Lung (tissue), 12 donors: ENCODE measurements around the gene PAPLN. TPM values are rescaled to one million over a fixed set of nuclear protein-coding genes. Genes with fewer than 3 reads are reported as not detected.

Source experiments
- ATAC-seq: fragments of 200-7000 bp; cut with Tn5 transposase; one replicate; pipeline ENCODE4 v1.9.1; 2020; ENCODE audit warnings: moderate number of reproducible peaks; ENCODE audit not compliant: insufficient read depth, low FRiP score
- DNase-seq, 3 donors: peaks; one replicate each; pipeline ENCODE4 v3.0.0-alpha.2; 2013 to 2017
- H3K27ac ChIP-seq, 2 donors: one replicate each; pipeline ENCODE4 v1.5.1; 2013; ENCODE audit warnings: mild to moderate bottlenecking in 2 of 2, moderate library complexity in 2 of 2, control low read depth in 1 of 2, inconsistent platforms in 1 of 2, low read depth in 1 of 2, low read length in 1 of 2
- H3K27me3 ChIP-seq, 3 donors: one replicate each; pipeline ENCODE4 v1.5.1; 2013; ENCODE audit warnings: low read length in 2 of 3; ENCODE audit not compliant: control insufficient read depth in 3 of 3, insufficient read depth in 3 of 3
- H3K36me3 ChIP-seq, 4 donors: one replicate each; pipeline ENCODE4 v1.5.1; 2013; ENCODE audit warnings: low read length in 4 of 4, mild to moderate bottlenecking in 1 of 4, moderate library complexity in 1 of 4; ENCODE audit not compliant: control insufficient read depth in 4 of 4, insufficient read depth in 4 of 4
- H3K4me1 ChIP-seq, 5 donors: one replicate each; pipeline ENCODE4 v1.5.1; 2013; ENCODE audit warnings: low read length in 5 of 5, mild to moderate bottlenecking in 2 of 5, moderate library complexity in 1 of 5; ENCODE audit not compliant: control insufficient read depth in 5 of 5, insufficient read depth in 5 of 5
- H3K4me3 ChIP-seq: one replicate; pipeline ENCODE4 v1.5.1; 2013; ENCODE audit warnings: mild to moderate bottlenecking, control low read depth, moderate library complexity
- H3K9ac ChIP-seq, 2 donors: one replicate each; pipeline ENCODE4 v1.5.1; 2013; ENCODE audit warnings: low read length in 2 of 2, control low read depth in 1 of 2; ENCODE audit not compliant: insufficient read depth in 1 of 2
- H3K9me3 ChIP-seq, 4 donors: one replicate each; pipeline ENCODE4 v1.5.1; 2013; ENCODE audit warnings: low read length in 3 of 4, mild to moderate bottlenecking in 1 of 4, moderate library complexity in 1 of 4; ENCODE audit not compliant: control insufficient read depth in 4 of 4, insufficient read depth in 3 of 4
- WGBS, 2 donors: extraction: QIAGEN DNeasy Blood & Tissue Kit; methylation state at CpG; one replicate each; pipeline ENCODE4 v1.1.7; 2013; 5-methylcytosine and 5-hydroxymethylcytosine counted together
- polyA plus RNA-seq, 2 donors: library from polyadenylated mRNA; stranded (reverse); fragments of 200-250 nt; gene quantifications; one replicate each; pipeline ENCODE4 v1.2.1, GENCODE V29; 2013
- total RNA-seq, 2 donors: library from RNA; depleted of rRNA in 1 of 2; stranded (reverse); fragments of >200 nt in 1 of 2; gene quantifications; one replicate each; pipeline ENCODE4 v1.2.1, GENCODE V29; 2014 to 2021
- TF ChIP-seq, protein P1 (sequence below): IDR thresholded peaks from 2 replicates; pipeline ENCODE4 v1.5.1; 2012; ENCODE audit warnings: mild to moderate bottlenecking; ENCODE audit errors: control extremely low read depth, extremely low read depth
- donor health status: control.
- donor health status: control.
- donor health status: Bipolar disorder and iron deficiency.
- donor health status: healthy.
- donor health status: DM: yes; HTN: yes; CAD: no.

Gene PAPLN
- total and polyA plus RNA-seq, 4 donors = 2.9 to 18.0 (median 8.3) TPM

DNA sequence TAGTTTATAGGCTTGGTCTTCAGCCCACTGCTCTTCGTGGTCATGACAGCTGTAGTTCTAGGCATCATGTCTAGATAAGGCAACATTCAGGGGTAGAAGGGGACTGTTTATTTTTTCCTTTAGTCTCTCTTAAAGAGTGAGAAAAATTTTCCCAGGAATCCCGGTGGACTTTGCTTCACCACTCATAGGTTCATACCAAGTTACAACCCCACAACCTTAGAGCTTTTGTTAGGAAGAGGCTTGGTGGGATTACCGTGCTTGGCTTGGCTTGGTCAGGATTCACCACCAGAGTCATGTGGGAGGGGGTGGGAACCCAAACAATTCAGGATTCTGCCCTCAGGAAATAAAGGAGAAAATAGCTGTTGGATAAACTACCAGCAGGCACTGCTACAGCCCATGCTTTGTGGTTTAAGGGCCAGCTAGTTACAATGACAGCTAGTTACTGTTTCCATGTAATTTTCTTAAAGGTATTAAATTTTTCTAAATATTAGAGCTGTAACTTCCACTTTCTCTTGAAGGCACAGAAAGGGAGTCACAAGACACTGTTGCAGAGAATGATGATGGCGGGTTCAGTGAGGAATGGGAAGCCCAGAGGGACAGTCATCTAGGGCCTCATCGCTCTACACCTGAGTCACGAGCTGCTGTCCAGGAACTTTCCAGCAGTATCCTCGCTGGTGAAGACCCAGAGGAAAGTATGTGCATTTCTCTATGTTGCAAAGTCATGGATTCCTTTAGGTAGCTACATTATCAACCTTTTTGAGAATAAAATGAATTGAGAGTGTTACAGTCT is 25.9 kb upstream of the PAPLN start:
- Histone ChIP-seq H3K36me3 (peaks cover 38 to 55% (median 44%) of the 10 kb centered on the region in 4 donors), H3K9ac (no peak overlapping the region), H3K27ac (no peak overlapping the region), H3K4me3 (no peak overlapping the region), H3K9me3 (no peaks in the 10 kb centered on the region), H3K4me1 (peaks cover 0 to 2% (median 0%) of the 10 kb centered on the region in 5 donors), H3K27me3 (no peaks in the 10 kb centered on the region)
- DNase-seq (no peak), ATAC-seq (no peak)
- WGBS, 2 donors = 89 to 96% methylated on average over 7 of the region's 7 CpGs
- TF ChIP-seq, protein P1, sequence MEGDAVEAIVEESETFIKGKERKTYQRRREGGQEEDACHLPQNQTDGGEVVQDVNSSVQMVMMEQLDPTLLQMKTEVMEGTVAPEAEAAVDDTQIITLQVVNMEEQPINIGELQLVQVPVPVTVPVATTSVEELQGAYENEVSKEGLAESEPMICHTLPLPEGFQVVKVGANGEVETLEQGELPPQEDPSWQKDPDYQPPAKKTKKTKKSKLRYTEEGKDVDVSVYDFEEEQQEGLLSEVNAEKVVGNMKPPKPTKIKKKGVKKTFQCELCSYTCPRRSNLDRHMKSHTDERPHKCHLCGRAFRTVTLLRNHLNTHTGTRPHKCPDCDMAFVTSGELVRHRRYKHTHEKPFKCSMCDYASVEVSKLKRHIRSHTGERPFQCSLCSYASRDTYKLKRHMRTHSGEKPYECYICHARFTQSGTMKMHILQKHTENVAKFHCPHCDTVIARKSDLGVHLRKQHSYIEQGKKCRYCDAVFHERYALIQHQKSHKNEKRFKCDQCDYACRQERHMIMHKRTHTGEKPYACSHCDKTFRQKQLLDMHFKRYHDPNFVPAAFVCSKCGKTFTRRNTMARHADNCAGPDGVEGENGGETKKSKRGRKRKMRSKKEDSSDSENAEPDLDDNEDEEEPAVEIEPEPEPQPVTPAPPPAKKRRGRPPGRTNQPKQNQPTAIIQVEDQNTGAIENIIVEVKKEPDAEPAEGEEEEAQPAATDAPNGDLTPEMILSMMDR = no peak

DNA sequence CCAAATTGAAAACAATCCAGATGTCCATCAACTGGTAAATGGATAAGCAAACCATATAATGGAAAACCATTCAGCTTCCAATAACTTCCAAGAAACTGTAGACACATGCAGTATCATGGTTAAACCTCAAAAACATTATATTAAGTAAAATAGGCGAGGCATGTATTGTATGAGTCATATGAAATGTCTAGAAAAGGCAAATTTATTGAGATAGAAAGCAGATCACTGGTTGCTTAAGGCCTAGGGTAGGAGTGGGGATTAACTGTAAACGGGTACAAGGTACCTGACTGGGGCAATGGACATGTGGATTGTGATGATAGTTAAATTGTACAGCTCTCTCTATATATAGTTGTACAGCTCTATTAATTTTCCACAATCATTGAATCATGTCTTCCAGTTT is 21.3 kb upstream of the PAPLN start:
- no peaks in the 10 kb centered on the region for H3K9me3 ChIP-seq
- H3K4me1 ChIP-seq = no peaks in the 10 kb centered on the region
- H3K4me3 ChIP-seq = no peak overlapping the region
- 97 to 100% methylated on average over 2 of the region's 2 CpGs for WGBS, 2 donors
- DNase-seq (no peak), ATAC-seq (no peak)
- H3K36me3 ChIP-seq = peaks cover 31 to 44% (median 37%) of the 10 kb centered on the region in 4 donors
- H3K27ac ChIP-seq = no peak overlapping the region
- no peak overlapping the region for H3K9ac ChIP-seq
- no peaks in the 10 kb centered on the region for H3K27me3 ChIP-seq
- TF ChIP-seq, protein P1 = no peak

DNA sequence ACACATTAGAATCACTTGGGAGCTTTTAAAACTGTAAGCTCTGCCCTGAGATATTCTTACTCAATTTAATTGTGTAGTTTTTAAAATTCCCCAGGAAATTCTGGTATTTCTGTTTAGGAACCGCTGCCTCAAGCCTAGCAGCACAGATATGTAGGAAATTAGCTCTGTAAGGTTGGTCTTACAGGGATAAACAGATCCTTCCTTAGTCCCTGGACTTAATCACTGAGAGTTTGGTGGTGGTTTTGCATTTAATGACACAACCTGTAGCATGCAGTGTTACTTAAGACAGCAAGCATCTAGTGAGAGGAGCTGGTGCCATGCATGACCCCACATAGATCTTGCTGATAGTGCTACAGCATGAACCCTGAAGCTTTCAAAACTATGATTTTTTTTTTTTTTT is 19.9 kb upstream of the PAPLN start:
- Histone ChIP-seq H3K9me3 (no peaks in the 10 kb centered on the region), H3K36me3 (peaks cover 24 to 42% (median 33%) of the 10 kb centered on the region in 4 donors), H3K27ac (no peak overlapping the region), H3K27me3 (no peaks in the 10 kb centered on the region), H3K4me3 (no peak overlapping the region), H3K4me1 (peaks cover 0 to 7% (median 0%) of the 10 kb centered on the region in 5 donors), H3K9ac (no peak overlapping the region)
- TF ChIP-seq, protein P1 = no peak
- ATAC-seq (no peak), DNase-seq (no peak)
- 94 to 97% methylated on average over 1 of the region's 1 CpG for WGBS, 2 donors
